Spleen (tissue), 11 donors: Measurements from ENCODE around the gene ABHD8. TPM values are rescaled to one million over a fixed set of nuclear protein-coding genes. Genes with fewer than 3 reads are reported as not detected.

Source experiments
- DNase-seq: peaks from one replicate; pipeline ENCODE4 v3.0.0-alpha.2; 2020
- H3K27ac ChIP-seq, 8 donors: fragments of 200-600 bp; sonication (generic) in 7 of 8; 1 replicate in 4 of 8; 2 replicates in 4 of 8; pipeline versions ENCODE4 v1.5.0 to v1.8.0; 2016 to 2021; ENCODE audit warnings: inconsistent platforms in 4 of 8, mild to moderate bottlenecking in 4 of 8, moderate library complexity in 1 of 8
- H3K27me3 ChIP-seq, 7 donors: fragments of 200-600 bp; sonication (generic) in 6 of 7; replicated peaks in 1 of 7; 1 replicate in 4 of 7; 2 replicates in 3 of 7; pipeline versions ENCODE4 v1.5.0 to v1.8.0; 2016 to 2021; ENCODE audit warnings: inconsistent platforms in 3 of 7, mild to moderate bottlenecking in 1 of 7
- H3K36me3 ChIP-seq, 6 donors: fragments of 200-600 bp; sonication (generic) in 5 of 6; 1 replicate in 4 of 6; 2 replicates in 2 of 6; pipeline versions ENCODE4 v1.5.0 to v1.8.0; 2016 to 2021; ENCODE audit warnings: inconsistent platforms in 2 of 6
- H3K4me1 ChIP-seq, 6 donors: fragments of 200-600 bp; sonication (generic) in 5 of 6; 1 replicate in 3 of 6; 2 replicates in 3 of 6; pipeline versions ENCODE4 v1.5.0 to v1.8.0; 2016 to 2021; ENCODE audit warnings: inconsistent platforms in 3 of 6
- H3K4me3 ChIP-seq, 8 donors: fragments of 200-600 bp; sonication (generic) in 7 of 8; 1 replicate in 4 of 8; 2 replicates in 4 of 8; pipeline versions ENCODE4 v1.5.0 to v1.8.0; 2016 to 2021; ENCODE audit warnings: inconsistent platforms in 4 of 8, mild to moderate bottlenecking in 4 of 8, moderate library complexity in 2 of 8
- H3K9me3 ChIP-seq, 8 donors: fragments of 200-600 bp; sonication (generic) in 7 of 8; 1 replicate in 4 of 8; 2 replicates in 4 of 8; pipeline versions ENCODE4 v1.5.0 to v1.8.0; 2016 to 2021; ENCODE audit warnings: inconsistent platforms in 4 of 8
- POLR2A ChIP-seq, 3 donors: fragments of 450-650 bp; IDR thresholded peaks; one replicate each; pipeline ENCODE4 v1.5.1; 2017; ENCODE audit warnings: antibody characterized with exemption in 3 of 3, mild to moderate bottlenecking in 1 of 3
- POLR2AphosphoS5 ChIP-seq, 3 donors: sonication (generic); formaldehyde crosslinking; IDR thresholded peaks; one replicate each; pipeline ENCODE4 v1.5.1; 2017; ENCODE audit warnings: antibody characterized with exemption in 3 of 3
- WGBS, 5 donors: extraction: QIAGEN DNeasy Blood & Tissue Kit in 3 of 5; methylation state at CpG; one replicate each; pipeline versions ENCODE4 v1.1.5 to v1.1.7; 2013 to 2018; 5-methylcytosine and 5-hydroxymethylcytosine counted together
- intact Hi-C: fragments of 100-400 bp; cut with DNase I; formaldehyde crosslinking; loops from one replicate; pipeline ENCODE4 v1.15.0; 2023; ENCODE audit warnings: low total_unique reads
- polyA plus RNA-seq, 3 donors: library from polyadenylated mRNA; stranded (reverse); fragments of 200-250 nt; gene quantifications; one replicate each; pipeline ENCODE4 v1.2.1, GENCODE V29; 2013
- total RNA-seq, 7 donors: library from RNA; depleted of rRNA in 3 of 7; stranded (reverse); fragments of >200 nt in 3 of 7; fragmentation: NEBNext Ultra II Directional in 4 of 7; extraction: Animal tissue kit (Norgen Biotek cat#: 25700) in 4 of 7; gene quantifications; one replicate each; pipeline versions ENCODE4 v1.1.0 to v1.2.1, GENCODE V29; 2016 to 2021
- TF ChIP-seq, protein P1 (sequence below), 11 experiments: fragments of 200-600 bp in 7 of 11; fragments of 450-650 bp in 4 of 11; sonication (generic) in 4 of 11; IDR thresholded peaks in 8 of 11; conservative IDR thresholded peaks in 3 of 11; 1 replicate in 7 of 11; 2 replicates in 4 of 11; pipeline versions ENCODE4 v1.4.0 to v1.8.0; 2016 to 2021; ENCODE audit warnings: antibody characterized with exemption in 11 of 11, inconsistent platforms in 4 of 11, mild to moderate bottlenecking in 1 of 11
- donor health status: healthy with polysubstance abuse.
- donor health status: DM: no; HTN: no; CAD: no; lungs with moderate emphysema.
- donor health status: DM: no; HTN: no; CAD: no.
- donor health status: Bipolar disorder and iron deficiency.
- donor health status: healthy.
- donor health status: DM: no; HTN: no; CAD: no.
- donor health status: DM: yes; HTN: yes; CAD: no.

ABHD8 gene
- total and polyA plus RNA-seq, 10 donors: 6.5 to 18.7 (median 12.2) TPM

GRCh38 chr19:17341845-17342244 lies 38.6 kb upstream of the ABHD8 start:
- Histone ChIP-seq H3K27me3 (peaks cover 0 to 6% (median 0%) of the 10 kb centered on the region in 7 donors), H3K27ac (no peak overlapping the region), H3K4me1 (peaks cover 9 to 41% (median 25%) of the 10 kb centered on the region in 6 donors), H3K4me3 (no peak overlapping the region), H3K36me3 (peaks cover 0 to 25% (median 8%) of the 10 kb centered on the region in 6 donors), H3K9me3 (no peaks in the 10 kb centered on the region)
- DNase-seq: no peak
- WGBS, 5 donors: 77 to 93% (median 83%) methylated on average over 7 of the region's 7 CpGs
- intact Hi-C loops: no loop called here
- no peak for TF ChIP-seq POLR2A (IDR thresholded peaks at IDR 0.05)
- TF ChIP-seq, protein P1, sequence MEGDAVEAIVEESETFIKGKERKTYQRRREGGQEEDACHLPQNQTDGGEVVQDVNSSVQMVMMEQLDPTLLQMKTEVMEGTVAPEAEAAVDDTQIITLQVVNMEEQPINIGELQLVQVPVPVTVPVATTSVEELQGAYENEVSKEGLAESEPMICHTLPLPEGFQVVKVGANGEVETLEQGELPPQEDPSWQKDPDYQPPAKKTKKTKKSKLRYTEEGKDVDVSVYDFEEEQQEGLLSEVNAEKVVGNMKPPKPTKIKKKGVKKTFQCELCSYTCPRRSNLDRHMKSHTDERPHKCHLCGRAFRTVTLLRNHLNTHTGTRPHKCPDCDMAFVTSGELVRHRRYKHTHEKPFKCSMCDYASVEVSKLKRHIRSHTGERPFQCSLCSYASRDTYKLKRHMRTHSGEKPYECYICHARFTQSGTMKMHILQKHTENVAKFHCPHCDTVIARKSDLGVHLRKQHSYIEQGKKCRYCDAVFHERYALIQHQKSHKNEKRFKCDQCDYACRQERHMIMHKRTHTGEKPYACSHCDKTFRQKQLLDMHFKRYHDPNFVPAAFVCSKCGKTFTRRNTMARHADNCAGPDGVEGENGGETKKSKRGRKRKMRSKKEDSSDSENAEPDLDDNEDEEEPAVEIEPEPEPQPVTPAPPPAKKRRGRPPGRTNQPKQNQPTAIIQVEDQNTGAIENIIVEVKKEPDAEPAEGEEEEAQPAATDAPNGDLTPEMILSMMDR (IDR thresholded peaks at IDR 0.05 in 8 of 11, conservative IDR thresholded peaks at IDR 0.05 in 3 of 11): no peak

GRCh38 chr19:17341386-17341785 lies 38.2 kb upstream of the ABHD8 start:
- peaks cover 0 to 25% (median 8%) of the 10 kb centered on the region in 6 donors for H3K36me3 ChIP-seq
- no peaks in the 10 kb centered on the region for H3K9me3 ChIP-seq
- no peak overlapping the region for H3K27ac ChIP-seq
- H3K4me3 ChIP-seq: no peak overlapping the region
- DNase-seq: no peak
- WGBS, 5 donors: 96 to 98% (median 96%) methylated on average over 4 to 15 of the region's 15 CpGs
- H3K4me1 ChIP-seq: peaks cover 7 to 41% (median 23%) of the 10 kb centered on the region in 6 donors
- H3K27me3 ChIP-seq: peaks cover 0 to 1% (median 0%) of the 10 kb centered on the region in 7 donors
- intact Hi-C loops: no loop called here
- TF ChIP-seq, protein P1 (IDR thresholded peaks at IDR 0.05 in 8 of 11, conservative IDR thresholded peaks at IDR 0.05 in 3 of 11): no peak
- no peak for TF ChIP-seq POLR2A (IDR thresholded peaks at IDR 0.05)
- no peak for TF ChIP-seq POLR2AphosphoS5 (IDR thresholded peaks at IDR 0.05)

- H3K27me3 ChIP-seq: no peaks in the 10 kb centered on the region
- TF ChIP-seq, protein P1 (IDR thresholded peaks at IDR 0.05 in 8 of 11, conservative IDR thresholded peaks at IDR 0.05 in 3 of 11): no peak
- TF ChIP-seq POLR2A (IDR thresholded peaks at IDR 0.05) (no peak), POLR2AphosphoS5 (IDR thresholded peaks at IDR 0.05) (no peak)
- peaks cover 0 to 25% (median 8%) of the 10 kb centered on the region in 6 donors for H3K36me3 ChIP-seq
- DNase-seq: no peak
- no peaks in the 10 kb centered on the region for H3K9me3 ChIP-seq
- H3K4me1 ChIP-seq: peaks cover 5 to 41% (median 23%) of the 10 kb centered on the region in 6 donors
- H3K4me3 ChIP-seq: no peak overlapping the region
- intact Hi-C loops: no loop called here
- H3K27ac ChIP-seq: no peak overlapping the region
- WGBS, 5 donors: 69 to 88% (median 74%) methylated on average over 7 to 17 of the region's 17 CpGs
These were observed 37.7 kb upstream of the ABHD8 start for GRCh38 chr19:17340871-17341357.

DNA sequence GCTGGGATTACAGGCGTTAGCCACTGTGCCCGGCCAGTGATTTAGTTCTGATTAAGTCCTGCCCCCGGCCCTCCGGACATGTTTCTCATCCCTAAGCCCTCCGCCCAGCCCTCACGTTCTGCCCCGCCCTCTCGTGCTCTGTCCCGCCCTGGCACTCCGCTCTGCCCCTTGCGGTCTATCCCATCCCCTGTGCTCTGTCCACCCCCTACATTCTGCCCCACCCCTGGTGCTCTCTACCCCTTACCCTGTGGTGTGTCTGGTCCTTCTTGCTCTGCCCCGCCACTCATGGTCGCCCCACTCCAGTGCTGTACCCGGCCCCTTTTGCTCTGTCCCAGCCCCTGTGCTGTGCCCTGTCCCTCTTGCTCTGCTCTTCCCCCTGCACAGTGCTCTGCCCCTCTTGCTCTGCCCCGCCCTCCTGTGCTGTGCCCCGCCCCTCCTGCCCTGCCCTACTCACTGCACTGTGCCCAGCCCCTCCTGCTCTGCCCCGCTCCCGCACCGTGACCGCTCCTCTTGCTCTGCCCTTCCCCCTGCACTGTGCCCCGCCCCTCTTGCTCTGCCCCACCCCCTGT lies 37.2 kb upstream of the ABHD8 start:
- intact Hi-C loops: no loop called here
- peak in 1 of 3 donors; percentile 8 for TF ChIP-seq POLR2AphosphoS5 (IDR thresholded peaks at IDR 0.05)
- TF ChIP-seq POLR2A (IDR thresholded peaks at IDR 0.05): no peak
- no peaks in the 10 kb centered on the region for H3K27me3 ChIP-seq
- H3K36me3 ChIP-seq: peaks cover 0 to 25% (median 8%) of the 10 kb centered on the region in 6 donors
- H3K9me3 ChIP-seq: no peaks in the 10 kb centered on the region
- no peak overlapping the region for H3K4me3 ChIP-seq
- H3K27ac ChIP-seq: no peak overlapping the region
- peaks cover 8 to 46% (median 27%) of the 10 kb centered on the region in 6 donors for H3K4me1 ChIP-seq
- no peak for DNase-seq
- WGBS, 5 donors: 81 to 92% (median 83%) methylated on average over 21 of the region's 21 CpGs
